Measurements from ENCODE around the gene ARHGAP26.

Gene ARHGAP26

DNA sequence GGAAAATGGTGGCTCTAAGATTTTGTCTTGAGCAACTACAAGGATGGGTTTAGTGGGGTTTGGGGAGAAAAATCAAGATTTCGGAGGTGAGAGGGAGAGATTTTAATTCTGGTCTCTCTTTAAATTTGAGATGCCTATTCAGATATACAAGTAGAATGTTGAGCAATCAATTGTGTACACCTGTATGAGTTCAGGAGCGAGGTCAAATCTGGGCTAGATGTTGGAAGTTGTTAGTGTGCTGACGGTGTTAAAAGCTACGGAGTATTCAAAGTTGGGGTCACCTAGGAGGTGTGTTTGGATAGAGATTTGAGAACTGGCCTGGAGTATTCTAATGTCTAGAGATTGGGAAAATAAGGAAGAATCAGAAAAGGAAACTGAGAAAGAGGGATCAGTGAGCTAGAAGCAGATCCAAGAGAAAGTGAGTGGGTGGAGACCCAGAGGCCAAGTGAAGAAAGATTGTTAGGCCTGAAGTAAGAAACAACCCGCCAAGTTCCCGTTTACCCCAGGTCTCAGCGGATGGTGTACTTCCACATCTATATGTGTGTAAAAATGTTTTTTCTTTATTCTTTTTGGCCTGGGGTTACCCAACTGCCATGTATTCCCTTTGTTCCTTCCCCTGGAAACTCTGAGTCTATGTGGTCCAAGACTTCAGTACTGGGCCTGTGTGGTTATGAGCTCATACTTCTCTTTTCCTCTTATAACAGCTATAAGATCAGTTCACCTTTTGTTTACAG lies 11.9 kb upstream of the ARHGAP26 start:
- DNase-seq: no peak
- no peaks in the 10 kb centered on the region for H3K27me3 ChIP-seq (ENCODE audit: control insufficient read depth in 1 of 2, insufficient read depth in 1 of 2, low read length in 2 of 2)
- H3K9me3 ChIP-seq (ENCODE audit: control insufficient read depth, low read length): no peaks in the 10 kb centered on the region
- 91% methylated on average over 5 of the region's 7 CpGs for WGBS
- H2AFZ ChIP-seq (ENCODE audit: low read depth, low read length): no peak overlapping the region
- no peak overlapping the region for H3K9ac ChIP-seq (ENCODE audit: low read length)
- no peak overlapping the region for H3K14ac ChIP-seq (ENCODE audit: low read length in 2 of 2)
- no peak overlapping the region for H3K4me2 ChIP-seq (ENCODE audit: low read length, poor library complexity, severe bottlenecking)
- no peak overlapping the region for H2BK15ac ChIP-seq (ENCODE audit: low read depth, poor library complexity, severe bottlenecking)
- H2BK12ac ChIP-seq (ENCODE audit: low read length in 2 of 2): no peak overlapping the region
- no peak overlapping the region for H4K8ac ChIP-seq (ENCODE audit: low read length)
- H3K4me3 ChIP-seq (ENCODE audit: insufficient read depth in 1 of 2, low read depth in 1 of 2, low read length in 2 of 2): no peak overlapping the region
- no peak overlapping the region for H3K23ac ChIP-seq (ENCODE audit: low read length in 2 of 2)
- H2BK120ac ChIP-seq (ENCODE audit: low read depth, low read length): no peak overlapping the region
- H3K79me1 ChIP-seq (replicated peaks; ENCODE audit: low read length, poor library complexity, severe bottlenecking): no peaks in the 10 kb centered on the region
- no peak overlapping the region for H2BK5ac ChIP-seq (ENCODE audit: low read depth, low read length, poor library complexity, severe bottlenecking)
- H2AK5ac ChIP-seq (ENCODE audit: low read length, severe bottlenecking): no peak overlapping the region
- H3K18ac ChIP-seq (ENCODE audit: low read depth in 1 of 2, low read length in 2 of 2): no peak overlapping the region
- H3K4ac ChIP-seq (ENCODE audit: low read depth in 1 of 2, low read length in 2 of 2): no peak overlapping the region
- no peaks in the 10 kb centered on the region for H3K4me1 ChIP-seq (ENCODE audit: control insufficient read depth, insufficient read depth, low read depth, low read length)
- H4K91ac ChIP-seq (ENCODE audit: low read length): no peak overlapping the region
- no peak overlapping the region for H3K27ac ChIP-seq (ENCODE audit: low read length, poor library complexity, severe bottlenecking)
- H3K36me3 ChIP-seq (ENCODE audit: control insufficient read depth in 1 of 2, insufficient read depth in 2 of 2, low read depth in 1 of 2, low read length in 2 of 2): no peaks in the 10 kb centered on the region

DNA sequence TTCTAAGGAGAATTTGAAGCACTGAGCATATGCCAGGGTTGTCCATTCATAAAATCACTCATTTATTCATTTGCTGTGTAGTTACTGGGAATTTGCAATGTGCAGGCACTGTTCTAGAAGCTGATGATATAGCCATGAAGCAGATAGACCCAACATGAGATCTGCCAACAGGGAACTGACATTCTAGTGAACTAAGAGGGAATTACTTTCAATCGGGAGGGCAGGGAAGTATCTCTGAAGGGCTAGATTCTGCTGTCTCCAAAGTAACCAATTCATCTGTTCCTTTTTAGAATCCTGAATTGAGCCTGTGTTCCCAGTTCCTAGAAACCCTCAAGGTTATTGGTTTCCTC lies 11.4 kb upstream of the ARHGAP26 start:
- WGBS: 100% methylated on average over 1 of the region's 1 CpG
- Histone ChIP-seq H3K27me3 (ENCODE audit: control insufficient read depth in 1 of 2, insufficient read depth in 1 of 2, low read length in 2 of 2) (no peaks in the 10 kb centered on the region), H3K36me3 (ENCODE audit: control insufficient read depth in 1 of 2, insufficient read depth in 2 of 2, low read depth in 1 of 2, low read length in 2 of 2) (no peaks in the 10 kb centered on the region), H3K4me3 (ENCODE audit: insufficient read depth in 1 of 2, low read depth in 1 of 2, low read length in 2 of 2) (no peak overlapping the region), H3K9me3 (ENCODE audit: control insufficient read depth, low read length) (no peaks in the 10 kb centered on the region), H4K91ac (ENCODE audit: low read length) (no peak overlapping the region), H3K27ac (ENCODE audit: low read length, poor library complexity, severe bottlenecking) (no peak overlapping the region), H2BK5ac (ENCODE audit: low read depth, low read length, poor library complexity, severe bottlenecking) (no peak overlapping the region), H3K4me1 (ENCODE audit: control insufficient read depth, insufficient read depth, low read depth, low read length) (no peaks in the 10 kb centered on the region), H3K23ac (ENCODE audit: low read length in 2 of 2) (no peak overlapping the region), H4K8ac (ENCODE audit: low read length) (no peak overlapping the region), H2BK15ac (ENCODE audit: low read depth, poor library complexity, severe bottlenecking) (no peak overlapping the region), H2AK5ac (ENCODE audit: low read length, severe bottlenecking) (no peak overlapping the region), H3K4ac (ENCODE audit: low read depth in 1 of 2, low read length in 2 of 2) (no peak overlapping the region), H3K79me1 (replicated peaks; ENCODE audit: low read length, poor library complexity, severe bottlenecking) (no peaks in the 10 kb centered on the region), H3K4me2 (ENCODE audit: low read length, poor library complexity, severe bottlenecking) (no peak overlapping the region), H3K14ac (ENCODE audit: low read length in 2 of 2) (no peak overlapping the region), H2AFZ (ENCODE audit: low read depth, low read length) (no peak overlapping the region), H3K18ac (ENCODE audit: low read depth in 1 of 2, low read length in 2 of 2) (no peak overlapping the region), H2BK120ac (ENCODE audit: low read depth, low read length) (no peak overlapping the region), H2BK12ac (ENCODE audit: low read length in 2 of 2) (no peak overlapping the region), H3K9ac (ENCODE audit: low read length) (no peak overlapping the region)
- DNase-seq: no peak

DNA sequence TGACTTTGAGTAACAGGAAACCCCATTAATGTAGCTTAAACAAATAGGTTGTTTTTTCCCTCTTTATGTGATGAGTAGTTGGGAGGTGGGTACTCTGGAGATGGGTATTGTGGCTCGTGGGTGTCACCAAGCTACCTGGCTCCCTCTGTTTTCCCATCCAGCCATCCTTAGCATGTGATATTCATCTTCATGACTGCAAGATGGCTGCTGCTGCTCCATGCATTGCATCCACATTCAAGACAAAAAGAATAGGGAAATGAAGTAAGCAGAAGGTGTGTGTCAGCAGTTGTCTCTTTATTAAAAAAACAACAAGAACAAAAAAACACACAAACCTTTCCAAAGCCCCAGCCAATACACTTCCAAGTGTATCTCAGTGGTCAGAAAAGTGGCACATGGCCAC lies 6.5 kb upstream of the ARHGAP26 start:
- H2BK15ac ChIP-seq (ENCODE audit: low read depth, poor library complexity, severe bottlenecking): no peak overlapping the region
- no peak overlapping the region for H3K4me2 ChIP-seq (ENCODE audit: low read length, poor library complexity, severe bottlenecking)
- H3K27me3 ChIP-seq (ENCODE audit: control insufficient read depth in 1 of 2, insufficient read depth in 1 of 2, low read length in 2 of 2): no peaks in the 10 kb centered on the region
- H3K9ac ChIP-seq (ENCODE audit: low read length): no peak overlapping the region
- H3K18ac ChIP-seq (ENCODE audit: low read depth in 1 of 2, low read length in 2 of 2): no peak overlapping the region
- H2AFZ ChIP-seq (ENCODE audit: low read depth, low read length): no peak overlapping the region
- no peak overlapping the region for H4K91ac ChIP-seq (ENCODE audit: low read length)
- H3K79me1 ChIP-seq (replicated peaks; ENCODE audit: low read length, poor library complexity, severe bottlenecking): no peaks in the 10 kb centered on the region
- no peaks in the 10 kb centered on the region for H3K36me3 ChIP-seq (ENCODE audit: control insufficient read depth in 1 of 2, insufficient read depth in 2 of 2, low read depth in 1 of 2, low read length in 2 of 2)
- no peak overlapping the region for H3K27ac ChIP-seq (ENCODE audit: low read length, poor library complexity, severe bottlenecking)
- no peak overlapping the region for H2AK5ac ChIP-seq (ENCODE audit: low read length, severe bottlenecking)
- H2BK12ac ChIP-seq (ENCODE audit: low read length in 2 of 2): no peak overlapping the region
- H3K14ac ChIP-seq (ENCODE audit: low read length in 2 of 2): no peak overlapping the region
- no peak overlapping the region for H4K8ac ChIP-seq (ENCODE audit: low read length)
- H3K4me1 ChIP-seq (ENCODE audit: control insufficient read depth, insufficient read depth, low read depth, low read length): no peaks in the 10 kb centered on the region
- 83% methylated on average over 1 of the region's 1 CpG for WGBS
- no peak overlapping the region for H3K4me3 ChIP-seq (ENCODE audit: insufficient read depth in 1 of 2, low read depth in 1 of 2, low read length in 2 of 2)
- DNase-seq: no peak
- H2BK5ac ChIP-seq (ENCODE audit: low read depth, low read length, poor library complexity, severe bottlenecking): no peak overlapping the region
- no peak overlapping the region for H3K23ac ChIP-seq (ENCODE audit: low read length in 2 of 2)
- H2BK120ac ChIP-seq (ENCODE audit: low read depth, low read length): no peak overlapping the region
- H3K4ac ChIP-seq (ENCODE audit: low read depth in 1 of 2, low read length in 2 of 2): no peak overlapping the region
- no peaks in the 10 kb centered on the region for H3K9me3 ChIP-seq (ENCODE audit: control insufficient read depth, low read length)

DNA sequence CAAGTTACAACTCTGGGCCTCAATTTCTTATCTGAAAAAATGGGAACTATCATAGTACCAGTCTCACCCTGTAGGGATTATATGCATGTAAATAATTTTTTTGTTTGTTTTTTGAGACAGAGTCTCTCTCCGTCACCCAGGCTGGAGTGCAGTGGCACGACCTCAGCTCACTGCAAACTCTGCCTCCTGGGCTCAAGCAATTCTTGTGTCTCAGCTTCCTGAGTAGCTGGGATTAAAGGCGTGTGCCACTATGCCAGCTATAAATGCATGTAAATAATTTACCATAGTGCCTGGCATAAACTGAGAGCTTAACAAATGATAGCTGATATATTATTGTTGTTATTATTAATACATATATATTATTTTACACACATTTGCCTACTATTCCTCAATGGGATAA lies 3.0 kb upstream of the ARHGAP26 start:
- H3K14ac ChIP-seq (ENCODE audit: low read length in 2 of 2): no peak overlapping the region
- no peak overlapping the region for H3K18ac ChIP-seq (ENCODE audit: low read depth in 1 of 2, low read length in 2 of 2)
- no peak overlapping the region for H3K9ac ChIP-seq (ENCODE audit: low read length)
- H3K27ac ChIP-seq (ENCODE audit: low read length, poor library complexity, severe bottlenecking): no peak overlapping the region
- H3K36me3 ChIP-seq (ENCODE audit: control insufficient read depth in 1 of 2, insufficient read depth in 2 of 2, low read depth in 1 of 2, low read length in 2 of 2): no peaks in the 10 kb centered on the region
- peaks cover 5% of the 10 kb centered on the region for H3K79me1 ChIP-seq (replicated peaks; ENCODE audit: low read length, poor library complexity, severe bottlenecking)
- H2BK15ac ChIP-seq (ENCODE audit: low read depth, poor library complexity, severe bottlenecking): no peak overlapping the region
- H3K23ac ChIP-seq (ENCODE audit: low read length in 2 of 2): no peak overlapping the region
- H3K4me2 ChIP-seq (ENCODE audit: low read length, poor library complexity, severe bottlenecking): no peak overlapping the region
- no peak overlapping the region for H4K91ac ChIP-seq (ENCODE audit: low read length)
- H3K4ac ChIP-seq (ENCODE audit: low read depth in 1 of 2, low read length in 2 of 2): no peak overlapping the region
- H3K27me3 ChIP-seq (ENCODE audit: control insufficient read depth in 1 of 2, insufficient read depth in 1 of 2, low read length in 2 of 2): no peaks in the 10 kb centered on the region
- H3K4me1 ChIP-seq (ENCODE audit: control insufficient read depth, insufficient read depth, low read depth, low read length): peaks cover 6% of the 10 kb centered on the region
- 85% methylated on average over 2 of the region's 3 CpGs for WGBS
- no peak overlapping the region for H3K4me3 ChIP-seq (ENCODE audit: insufficient read depth in 1 of 2, low read depth in 1 of 2, low read length in 2 of 2)
- no peaks in the 10 kb centered on the region for H3K9me3 ChIP-seq (ENCODE audit: control insufficient read depth, low read length)
- no peak for DNase-seq
- H2AFZ ChIP-seq (ENCODE audit: low read depth, low read length): no peak overlapping the region
- H2AK5ac ChIP-seq (ENCODE audit: low read length, severe bottlenecking): no peak overlapping the region
- H2BK5ac ChIP-seq (ENCODE audit: low read depth, low read length, poor library complexity, severe bottlenecking): no peak overlapping the region
- no peak overlapping the region for H2BK120ac ChIP-seq (ENCODE audit: low read depth, low read length)
- H4K8ac ChIP-seq (ENCODE audit: low read length): no peak overlapping the region
- H2BK12ac ChIP-seq (ENCODE audit: low read length in 2 of 2): no peak overlapping the region
